ENCODE results near the gene PLEKHA8. TPM values are rescaled to one million over a fixed set of nuclear protein-coding genes. Genes with fewer than 3 reads are reported as not detected.
A peak's percentile ranks its signal among the peaks of the same experiment; 100 is the strongest.

PLEKHA8 gene
- total RNA-seq, 1 donor from 2014 or later: 13.0 TPM

GRCh38 chr7:30143748-30144251 is 115.6 kb downstream of the PLEKHA8 start:
- no peak for DNase-seq (ENCODE audit: low spot score)

GRCh38 chr7:30144657-30145306 is 116.6 kb downstream of the PLEKHA8 start:
- DNase-seq (ENCODE audit: low spot score): peak; percentile 53

- DNase-seq (ENCODE audit: low spot score): no peak
Observed at GRCh38 chr7:30145426-30145970, 117.3 kb downstream of the PLEKHA8 start.

- no peak for DNase-seq (ENCODE audit: low spot score)
Observed at GRCh38 chr7:30146127-30146612, 118.0 kb downstream of the PLEKHA8 start.

GRCh38 chr7:30147223-30147622 is 119.0 kb downstream of the PLEKHA8 start:
- DNase-seq (ENCODE audit: low spot score): no peak

GRCh38 chr7:30147785-30148184 is 119.6 kb downstream of the PLEKHA8 start:
- DNase-seq (ENCODE audit: low spot score): no peak

GRCh38 chr7:30148426-30148825 is 120.2 kb downstream of the PLEKHA8 start:
- no peak for DNase-seq (ENCODE audit: low spot score)

- DNase-seq (ENCODE audit: low spot score): no peak
Observed at GRCh38 chr7:30148951-30149459, 120.8 kb downstream of the PLEKHA8 start.

- no peak for DNase-seq (ENCODE audit: low spot score)
Observed at GRCh38 chr7:30149640-30150272, 121.5 kb downstream of the PLEKHA8 start.

GRCh38 chr7:30150711-30151110 is 122.5 kb downstream of the PLEKHA8 start:
- DNase-seq (ENCODE audit: low spot score): no peak

- no peak for DNase-seq (ENCODE audit: low spot score)
Observed at GRCh38 chr7:30154111-30154587, 125.9 kb downstream of the PLEKHA8 start.

- DNase-seq (ENCODE audit: low spot score): no peak
Observed at GRCh38 chr7:30155481-30155880, 127.3 kb downstream of the PLEKHA8 start.

- DNase-seq (ENCODE audit: low spot score): no peak
Observed at GRCh38 chr7:30157204-30157603, 129.0 kb downstream of the PLEKHA8 start.

GRCh38 chr7:30159163-30159562 is 131.0 kb downstream of the PLEKHA8 start:
- DNase-seq (ENCODE audit: low spot score): no peak

- DNase-seq (ENCODE audit: low spot score): no peak
Observed at GRCh38 chr7:30159698-30160143, 131.5 kb downstream of the PLEKHA8 start.

- DNase-seq (ENCODE audit: low spot score): no peak
Observed at GRCh38 chr7:30160329-30160728, 132.1 kb downstream of the PLEKHA8 start.

GRCh38 chr7:30162133-30162532 is 133.9 kb downstream of the PLEKHA8 start:
- no peak for DNase-seq (ENCODE audit: low spot score)

GRCh38 chr7:30162622-30163124 is 134.5 kb downstream of the PLEKHA8 start:
- no peak for DNase-seq (ENCODE audit: low spot score)

GRCh38 chr7:30163231-30163894 is 135.2 kb downstream of the PLEKHA8 start:
- no peak for DNase-seq (ENCODE audit: low spot score)

- peak; percentile 72 for DNase-seq (ENCODE audit: low spot score)
Observed at GRCh38 chr7:30164567-30164966, 136.4 kb downstream of the PLEKHA8 start.

GRCh38 chr7:30165590-30165989 is 137.4 kb downstream of the PLEKHA8 start:
- DNase-seq (ENCODE audit: low spot score): no peak

Data from umbilical cord (tissue), 2 donors.